NCI-H146 (cell line): ENCODE results near the gene PHF20.
"Not testable (repeated sequence)": the region's sequence is repeated elsewhere in the genome, so short reads cannot be mapped to it uniquely, and the experiment has no call there.

Experiments used
- DNase-seq: peaks from one replicate; lab custom pipeline; 2025; lab: John Stamatoyannopoulos, UW

Gene PHF20

GRCh38 chr20:35739294-35740163, 32.3 kb upstream of the PHF20 start:
- no peak for DNase-seq

- peak; percentile 100 for DNase-seq
Observed at GRCh38 chr20:35741892-35742740, 29.7 kb upstream of the PHF20 start, which contains the start of gene RBM39. Gene RBM39 (minus strand): TSS chr20:35742260. CDS start chr20:35740874, 1,386 bp downstream.

GRCh38 chr20:35742741-35743523, 28.9 kb upstream of the PHF20 start:
- peak; percentile 58 for DNase-seq

GRCh38 chr20:35743693-35744491, 27.9 kb upstream of the PHF20 start:
- DNase-seq, result no peak

GRCh38 chr20:35744492-35744841, 27.3 kb upstream of the PHF20 start:
- not testable (repeated sequence) for DNase-seq

GRCh38 chr20:35750611-35751010, 21.2 kb upstream of the PHF20 start:
- no peak for DNase-seq

GRCh38 chr20:35756404-35756803, 15.4 kb upstream of the PHF20 start:
- no peak for DNase-seq

- peak; percentile 29 for DNase-seq
Observed at GRCh38 chr20:35757098-35757705, 14.6 kb upstream of the PHF20 start.

GRCh38 chr20:35761548-35761947, 10.3 kb upstream of the PHF20 start:
- DNase-seq, result not testable (repeated sequence)

GRCh38 chr20:35762461-35762860, 9.4 kb upstream of the PHF20 start:
- no peak for DNase-seq

- not testable (repeated sequence) for DNase-seq
Observed at GRCh38 chr20:35764936-35765335, 6.9 kb upstream of the PHF20 start.

GRCh38 chr20:35766843-35767242, 5.0 kb upstream of the PHF20 start:
- DNase-seq, result no peak

GRCh38 chr20:35767683-35768481, 3.9 kb upstream of the PHF20 start:
- no peak for DNase-seq

GRCh38 chr20:35768731-35769664, 2.8 kb upstream of the PHF20 start:
- DNase-seq, result peak; percentile 38

- peak; percentile 35 for DNase-seq
Observed at GRCh38 chr20:35771367-35771688, 487 bp upstream of the PHF20 start.

GRCh38 chr20:35772563-35773058, 796 bp downstream of the PHF20 start:
- no peak for DNase-seq

GRCh38 chr20:35773154-35773751, 1.4 kb downstream of the PHF20 start:
- DNase-seq, result no peak

GRCh38 chr20:35774391-35774790, 2.6 kb downstream of the PHF20 start:
- DNase-seq, result no peak
